Fibroblast of peridontal ligament (primary cell): ENCODE results near the gene ZBTB16.
A peak's percentile ranks its signal among the peaks of the same experiment; 100 is the strongest.

Experiments
- DNase-seq: peaks from one replicate; pipeline ENCODE4 v3.0.0-alpha.2; 2010; ENCODE audit errors: extremely low read depth

ZBTB16 gene

GRCh38 chr11:114213622-114214021 is 154.1 kb downstream of the ZBTB16 start:
- no peak for DNase-seq

- DNase-seq: no peak
Measured at GRCh38 chr11:114215428-114215827, 155.9 kb downstream of the ZBTB16 start.

- DNase-seq: no peak
Measured at GRCh38 chr11:114215871-114216795, 156.6 kb downstream of the ZBTB16 start.

DNA sequence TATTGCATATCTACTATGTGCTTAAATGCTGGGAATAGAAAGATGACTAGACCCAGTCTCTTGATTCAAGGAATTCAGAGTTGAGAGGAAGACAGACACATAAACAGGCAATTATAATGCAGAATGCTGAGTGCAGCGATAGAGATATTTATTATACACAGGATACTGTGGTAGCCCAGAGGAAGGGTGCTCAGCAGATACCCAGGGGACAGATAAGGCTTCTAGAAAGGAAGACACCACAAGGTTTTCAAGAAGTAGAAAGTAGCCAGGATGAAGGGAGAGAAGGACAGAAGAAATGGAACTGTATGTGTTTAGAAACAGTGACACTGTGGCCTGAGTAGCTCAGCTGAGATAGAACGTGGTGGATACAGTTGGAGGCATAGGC is 157.3 kb downstream of the ZBTB16 start:
- no peak for DNase-seq

DNA sequence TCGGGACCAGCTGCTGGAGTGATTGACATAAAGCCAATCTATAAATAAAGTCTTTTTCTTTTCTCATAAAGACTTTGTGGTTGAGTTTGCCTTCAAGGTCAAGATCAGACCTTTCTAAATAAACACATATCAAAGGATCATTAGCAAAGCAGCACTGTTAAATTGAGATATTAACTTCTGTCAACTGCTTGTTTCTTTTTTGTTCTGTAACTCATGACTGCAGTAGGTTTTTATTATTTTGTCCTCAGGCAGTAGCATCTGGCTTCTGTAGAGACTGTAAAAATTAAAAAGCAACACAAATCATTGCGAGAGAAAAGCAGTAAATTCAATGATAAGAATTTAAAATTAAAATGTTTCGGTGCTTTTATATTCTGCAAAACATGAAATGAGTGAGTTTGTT is 159.0 kb downstream of the ZBTB16 start:
- DNase-seq: no peak

DNA sequence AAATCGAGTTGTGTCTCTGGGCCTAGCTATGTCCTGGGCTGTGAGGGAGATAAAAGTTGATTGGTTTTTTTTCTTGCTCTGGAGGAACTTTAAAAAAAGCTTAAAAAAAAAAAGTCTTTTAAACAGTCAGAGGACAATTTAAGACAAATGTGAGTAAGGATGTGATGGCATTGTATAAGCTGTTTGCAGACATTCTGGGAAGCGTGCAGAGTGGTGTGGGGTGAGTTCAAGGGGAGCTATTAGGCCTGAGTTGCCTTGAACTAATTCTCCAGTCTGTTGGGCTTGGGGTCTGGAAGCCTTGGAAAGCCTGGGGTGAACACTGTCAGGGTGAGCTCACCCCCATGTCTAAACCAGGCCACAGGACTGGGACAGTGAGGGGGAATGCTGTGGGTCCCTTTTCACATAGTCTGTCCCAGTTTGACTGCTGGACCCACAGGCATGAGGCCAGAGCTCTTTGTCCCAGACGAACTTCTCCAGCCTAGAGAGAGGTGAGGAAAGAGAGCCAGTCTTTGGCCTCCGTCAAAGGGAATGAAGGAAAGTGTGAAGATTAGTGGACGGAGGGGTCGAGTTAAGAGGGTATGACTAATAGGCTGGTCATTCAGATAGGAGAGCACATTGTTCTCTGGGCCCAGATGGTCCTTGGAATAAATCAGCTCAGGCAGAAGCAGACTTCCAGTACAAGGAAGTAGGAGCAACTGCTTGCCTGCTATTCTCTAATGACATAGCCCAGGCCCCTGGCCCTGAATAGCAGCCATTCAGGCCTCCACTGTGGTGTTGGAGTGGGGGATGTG is 160.2 kb downstream of the ZBTB16 start:
- DNase-seq: no peak

DNA sequence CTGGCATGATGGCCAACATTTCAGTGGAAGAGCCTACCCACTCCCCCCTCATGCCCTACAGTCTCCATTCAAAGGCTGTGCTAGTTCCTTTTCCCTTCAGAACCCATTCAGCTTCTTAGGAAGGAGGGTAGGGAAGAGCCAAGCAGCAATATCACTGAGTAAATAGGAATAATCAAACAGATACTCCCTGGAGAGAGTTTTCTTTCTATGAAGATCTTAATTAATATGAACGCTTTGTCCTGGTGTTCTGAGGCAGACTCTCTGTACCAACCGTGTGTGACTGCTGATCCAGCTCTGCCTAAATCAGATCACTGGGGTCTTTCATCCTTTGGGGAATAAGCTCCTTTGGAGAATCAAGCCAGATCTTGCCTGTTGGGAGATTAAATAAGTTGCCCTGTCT is 161.5 kb downstream of the ZBTB16 start:
- DNase-seq: no peak

- no peak for DNase-seq
Measured at GRCh38 chr11:114225661-114226060, 166.2 kb downstream of the ZBTB16 start.

- DNase-seq: no peak
Measured at GRCh38 chr11:114226356-114226755, 166.8 kb downstream of the ZBTB16 start.

DNA sequence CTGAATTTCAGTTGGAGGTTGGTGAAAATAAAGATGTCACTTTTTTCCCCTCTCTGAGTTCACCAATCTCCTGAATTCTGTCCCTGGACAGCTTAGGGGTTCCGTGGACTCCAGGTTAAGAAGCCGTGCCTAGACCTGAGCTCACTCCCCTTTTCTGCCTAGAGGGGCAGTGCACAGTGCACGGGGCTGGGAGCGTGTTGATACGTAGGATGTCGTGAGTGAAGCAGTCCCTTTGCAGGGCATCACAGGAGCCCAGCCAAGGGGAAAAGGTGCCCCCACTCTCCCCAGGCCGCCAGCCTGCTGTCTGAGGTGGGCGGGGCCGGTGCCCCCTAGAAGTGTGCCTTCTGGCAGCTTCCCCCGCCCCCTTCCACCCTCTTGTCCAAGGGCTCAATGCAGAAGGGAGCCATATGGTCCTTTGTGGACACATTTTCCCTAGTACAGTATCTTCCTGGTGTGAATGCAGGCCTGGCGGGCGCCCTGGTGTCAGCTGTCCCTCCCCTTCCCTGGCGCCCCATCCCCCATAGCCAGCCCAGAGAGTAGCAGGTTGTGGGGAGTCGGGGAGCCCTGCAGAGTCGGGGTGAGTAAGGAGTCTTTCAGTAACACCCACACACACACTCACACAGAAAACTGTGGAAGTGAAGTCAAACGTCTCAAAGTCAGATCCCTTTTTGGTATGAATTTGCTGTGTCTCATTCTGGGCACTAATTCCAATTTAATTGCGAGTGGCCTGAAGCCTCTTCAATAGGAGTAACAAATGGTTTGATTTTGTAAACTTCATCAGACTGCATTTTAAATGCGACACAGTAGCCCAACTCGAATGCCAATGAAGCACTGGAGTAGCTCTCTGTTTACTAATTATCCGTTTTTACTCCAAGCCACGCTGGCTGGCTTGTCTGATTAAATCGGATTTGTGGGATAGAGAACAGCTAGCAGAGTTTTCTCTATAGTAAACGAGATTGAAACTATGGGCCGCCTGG is 169.2 kb downstream of the ZBTB16 start:
- DNase-seq: no peak

DNA sequence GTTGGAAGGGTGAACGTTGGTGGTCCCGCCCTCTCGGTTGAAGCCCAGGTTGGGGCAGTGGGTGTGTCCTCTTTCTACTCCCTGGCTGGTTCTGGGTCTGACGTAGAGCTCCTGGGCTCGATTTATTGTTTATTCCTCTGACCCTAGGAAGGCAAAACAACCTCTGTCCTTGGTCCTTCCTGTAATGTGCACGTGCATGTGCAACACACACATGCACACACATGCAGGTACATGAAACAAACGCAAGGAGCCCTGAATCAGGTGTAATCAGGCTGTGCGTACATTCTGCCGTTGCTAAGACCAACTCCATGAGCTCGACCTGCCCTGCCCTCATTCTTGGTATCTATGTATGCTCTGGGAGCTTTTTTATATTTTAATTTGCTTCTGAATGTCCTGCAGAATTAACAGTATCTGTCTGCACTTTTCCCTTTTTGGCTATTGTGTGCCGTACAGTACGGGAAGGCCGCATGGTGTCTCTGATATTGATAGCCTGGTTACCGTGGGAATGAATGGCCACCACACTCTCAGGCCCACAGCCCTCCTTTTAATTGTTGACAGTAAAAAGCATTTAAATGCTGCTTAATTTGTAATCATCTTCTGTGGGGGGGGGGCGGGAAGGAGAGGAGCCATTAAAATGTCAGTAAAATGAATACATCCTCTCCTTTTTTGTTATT is 170.7 kb downstream of the ZBTB16 start:
- DNase-seq: no peak

- DNase-seq: no peak
Measured at GRCh38 chr11:114232400-114233059, 173.0 kb downstream of the ZBTB16 start.

DNA sequence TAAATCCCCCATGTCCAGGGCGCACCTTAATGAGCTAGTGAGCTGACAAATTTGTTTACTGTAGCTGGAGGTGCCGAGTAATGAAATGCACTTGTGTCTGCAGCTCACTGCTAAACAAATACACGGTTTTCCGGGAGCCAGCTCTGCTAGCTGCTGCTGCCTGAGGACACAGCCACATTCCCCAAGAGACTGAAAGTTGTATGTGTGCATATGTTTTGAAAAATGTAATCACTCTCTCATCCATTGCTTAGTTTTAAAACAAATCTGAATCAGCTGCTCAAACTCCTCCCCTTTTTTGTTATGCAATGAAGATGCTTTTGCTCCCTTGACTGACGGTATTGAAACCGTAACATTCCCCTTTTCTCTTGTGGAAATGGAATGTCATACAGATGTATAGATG is 174.2 kb downstream of the ZBTB16 start:
- DNase-seq: peak; percentile 1

DNA sequence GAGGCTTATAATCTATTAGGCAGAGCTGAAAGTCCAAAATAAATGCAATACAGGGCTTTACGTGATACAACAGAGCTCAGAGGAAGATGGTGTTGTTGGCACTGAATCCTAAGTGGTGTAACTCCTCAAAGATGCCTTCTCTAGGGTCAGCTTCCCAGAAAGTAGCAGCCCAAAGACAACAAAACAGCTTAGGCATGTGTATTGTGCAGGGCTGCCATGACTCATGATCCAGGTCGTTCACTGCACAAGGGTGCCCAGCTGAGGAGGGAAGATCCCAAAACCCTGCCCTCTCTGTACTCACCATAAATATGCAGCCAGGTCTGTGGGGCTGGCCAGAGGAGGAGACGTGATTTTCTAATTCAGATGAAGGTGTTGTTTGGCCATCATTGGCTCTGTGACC is 177.3 kb downstream of the ZBTB16 start:
- no peak for DNase-seq

- DNase-seq: no peak
Measured at GRCh38 chr11:114237321-114238280, 178.1 kb downstream of the ZBTB16 start.

DNA sequence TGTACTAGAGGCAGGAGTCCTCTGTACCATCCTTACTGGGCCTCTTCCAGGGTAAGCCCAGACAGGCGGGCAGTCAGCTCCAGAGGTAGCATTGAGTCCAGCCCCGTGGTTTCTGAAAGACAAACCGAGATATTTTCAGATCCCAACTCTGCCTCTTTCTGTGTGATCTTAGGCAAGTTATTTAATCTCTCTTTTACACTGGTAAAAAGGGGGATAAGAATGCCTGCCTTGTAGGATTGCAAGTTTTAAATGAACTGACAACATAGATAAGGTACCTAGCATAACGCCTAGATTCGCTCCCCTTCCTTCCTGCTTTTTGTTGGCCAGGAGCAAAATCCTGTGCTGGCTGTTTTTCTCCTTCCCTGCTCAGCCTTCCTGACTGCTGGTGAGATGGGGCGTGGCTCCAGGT is 180.2 kb downstream of the ZBTB16 start:
- DNase-seq: no peak

DNA sequence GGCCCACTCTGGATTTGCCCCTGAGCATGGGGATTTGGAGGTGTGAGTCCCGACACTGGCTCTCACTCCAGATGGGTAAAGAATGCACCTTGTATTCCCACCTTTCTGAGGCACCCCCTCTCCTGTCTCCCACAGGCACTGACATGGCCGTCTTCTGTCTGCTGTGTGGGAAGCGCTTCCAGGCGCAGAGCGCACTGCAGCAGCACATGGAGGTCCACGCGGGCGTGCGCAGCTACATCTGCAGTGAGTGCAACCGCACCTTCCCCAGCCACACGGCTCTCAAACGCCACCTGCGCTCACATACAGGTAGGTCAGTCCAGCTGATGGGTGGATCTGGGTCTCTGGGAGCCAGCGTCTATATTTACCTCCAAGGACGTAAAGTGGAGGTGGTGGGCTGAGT is 182.5 kb downstream of the ZBTB16 start:
- DNase-seq: no peak

DNA sequence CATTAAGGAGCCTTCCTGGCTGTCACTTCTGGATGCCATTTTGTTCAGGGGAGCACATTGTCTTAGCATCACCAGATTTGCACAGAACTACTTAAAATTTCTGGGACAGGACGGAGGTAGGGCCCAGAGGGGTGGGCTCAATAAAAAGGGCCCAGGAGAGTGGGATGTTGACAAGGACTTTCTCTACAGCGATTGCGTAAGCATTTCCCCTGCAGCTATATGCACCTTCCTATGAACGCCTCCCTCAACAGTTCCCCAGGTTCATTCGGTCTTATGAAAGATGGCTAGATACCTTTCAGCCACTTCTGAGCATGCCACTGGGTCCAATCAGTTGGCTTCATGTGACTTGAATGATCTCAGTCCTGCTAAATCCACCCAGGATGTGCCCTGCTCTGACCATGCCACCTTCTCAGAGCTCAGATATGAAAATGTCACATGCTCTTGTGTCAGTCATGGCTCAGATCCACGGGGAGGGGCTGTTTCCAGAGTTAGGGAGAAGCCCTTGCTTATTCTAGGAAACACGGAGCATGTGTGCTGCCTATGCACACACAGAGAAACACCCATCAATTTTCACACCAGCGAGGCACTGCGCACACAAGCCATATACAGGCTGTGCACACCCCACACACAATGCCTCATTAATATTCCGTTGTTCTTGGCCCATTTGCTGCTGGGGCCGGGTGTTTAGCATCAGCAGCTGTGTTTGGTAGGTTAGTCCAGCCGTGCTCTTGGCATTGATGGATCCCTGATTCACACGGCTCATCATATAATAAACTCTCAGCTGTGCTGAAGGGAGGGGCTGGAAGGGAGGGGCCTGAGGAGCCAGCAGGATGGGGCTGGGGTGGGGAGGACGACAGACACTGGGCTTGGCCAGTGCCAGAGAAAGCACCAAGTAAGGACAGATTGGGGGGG is 184.2 kb downstream of the ZBTB16 start:
- DNase-seq: no peak
